ENCODE measurements around the gene CNST.
"Not testable (repeated sequence)": the region's sequence is repeated elsewhere in the genome, so short reads cannot be mapped to it uniquely, and the experiment has no call there.

DNA sequence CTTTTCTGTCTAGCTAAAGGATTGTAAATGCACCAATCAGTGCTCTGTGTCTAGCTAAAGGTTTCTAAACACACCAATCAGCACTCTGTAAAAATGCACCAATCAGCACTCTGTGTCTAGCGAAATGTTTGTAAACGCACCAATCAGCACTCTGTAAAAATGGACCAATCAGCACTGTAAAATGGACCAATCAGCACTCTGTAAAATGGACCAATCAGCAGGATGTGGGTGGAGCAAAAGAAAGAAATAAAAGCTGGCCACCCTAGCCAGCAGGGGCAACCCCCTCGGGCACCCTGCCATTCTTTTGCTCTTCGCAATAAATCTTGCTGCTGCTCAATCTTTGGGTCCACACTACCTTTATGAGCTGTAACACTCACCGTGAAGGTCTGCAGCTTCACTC, 146.2 kb downstream of the CNST start:
- not testable (repeated sequence) for TF ChIP-seq CTCF, POLR2A (IDR thresholded peaks at IDR 0.05)

All from lower leg skin (tissue), 3 donors.